Central memory CD8-positive, alpha-beta T cell (primary cell): ENCODE results near the gene PRRT1.
"Not testable (repeated sequence)": the region's sequence is repeated elsewhere in the genome, so short reads cannot be mapped to it uniquely, and the experiment has no call there.

Source experiments
- ATAC-seq: fragments of 150-1000 bp; cut with Tn5 transposase; replicated peaks from 2 replicates; pipeline ENCODE4 v1.10.0; 2022; ENCODE audit warnings: mild to moderate bottlenecking, moderate FRiP score, moderate number of reproducible peaks; ENCODE audit not compliant: poor library complexity, severe bottlenecking; ENCODE audit errors: extremely low read depth
- DNase-seq, 2 donors: peaks; one replicate each; pipeline ENCODE4 v3.0.0; 2021; ENCODE audit warnings: low spot score in 2 of 2
- H3K27ac Mint-ChIP-seq: one replicate; pipeline ENCODE4 v1.8.0; 2022; ENCODE audit warnings: low read depth, mild to moderate bottlenecking, moderate library complexity, mixed read lengths
- H3K27me3 Mint-ChIP-seq: one replicate; pipeline ENCODE4 v1.8.0; 2022; ENCODE audit warnings: mixed read lengths
- H3K36me3 Mint-ChIP-seq: one replicate; pipeline ENCODE4 v1.8.0; 2022; ENCODE audit warnings: mild to moderate bottlenecking, moderate library complexity, mixed read lengths; ENCODE audit not compliant: insufficient read depth
- H3K4me1 Mint-ChIP-seq: one replicate; pipeline ENCODE4 v1.8.0; 2022; ENCODE audit warnings: mixed read lengths
- H3K4me3 Mint-ChIP-seq: one replicate; pipeline ENCODE4 v1.8.0; 2022; ENCODE audit warnings: mild to moderate bottlenecking, moderate library complexity, mixed read lengths
- H3K9me3 Mint-ChIP-seq: one replicate; pipeline ENCODE4 v1.8.0; 2022; ENCODE audit warnings: mixed read lengths

PRRT1 gene

GRCh38 chr6:32191696-32192607 is 40.2 kb upstream of the PRRT1 start:
- DNase-seq (no peak), ATAC-seq (no peak)
- peaks cover 47% of the 10 kb centered on the region for H3K36me3 Mint-ChIP-seq
- peak overlapping the region; percentile 98 for H3K27ac Mint-ChIP-seq
- H3K9me3 Mint-ChIP-seq = no peaks in the 10 kb centered on the region
- H3K4me1 Mint-ChIP-seq = peaks cover 81% of the 10 kb centered on the region
- peak overlapping the region; percentile 98 for H3K4me3 Mint-ChIP-seq
- no peaks in the 10 kb centered on the region for H3K27me3 Mint-ChIP-seq

GRCh38 chr6:32190911-32191677 is 39.4 kb upstream of the PRRT1 start:
- ATAC-seq = no peak
- no peaks in the 10 kb centered on the region for H3K9me3 Mint-ChIP-seq
- peaks cover 81% of the 10 kb centered on the region for H3K4me1 Mint-ChIP-seq
- peaks cover 50% of the 10 kb centered on the region for H3K36me3 Mint-ChIP-seq
- H3K27ac Mint-ChIP-seq = peak overlapping the region; percentile 98
- H3K27me3 Mint-ChIP-seq = no peaks in the 10 kb centered on the region
- no peak for DNase-seq
- peak overlapping the region; percentile 98 for H3K4me3 Mint-ChIP-seq

- peak within 1 kb of the TSS; percentile 98 for H3K27ac Mint-ChIP-seq
- peak; percentile 40 for ATAC-seq
- no peaks in the 10 kb centered on the region for H3K9me3 Mint-ChIP-seq
- H3K36me3 Mint-ChIP-seq = peaks cover 51% of the 10 kb centered on the region
- peaks cover 81% of the 10 kb centered on the region for H3K4me1 Mint-ChIP-seq
- H3K4me3 Mint-ChIP-seq = peak within 1 kb of the TSS; percentile 98
- DNase-seq = peak in 1 of 2 donors; percentile 47
- no peaks in the 10 kb centered on the region for H3K27me3 Mint-ChIP-seq
Observed at GRCh38 chr6:32190054-32190851, 38.5 kb upstream of the PRRT1 start, which contains the start of gene PBX2. TSS of gene PBX2 (minus strand) at chr6:32190202. CDS start at chr6:32189915, 287 bp downstream.

GRCh38 chr6:32189742-32190053 is 38.0 kb upstream of the PRRT1 start:
- Mint-ChIP-seq H3K4me3 (peak overlapping the region; percentile 98), H3K36me3 (peaks cover 49% of the 10 kb centered on the region), H3K27ac (peak overlapping the region; percentile 98), H3K27me3 (no peaks in the 10 kb centered on the region), H3K9me3 (no peaks in the 10 kb centered on the region), H3K4me1 (peaks cover 76% of the 10 kb centered on the region)
- DNase-seq = no peak
- no peak for ATAC-seq

GRCh38 chr6:32189069-32189741 is 37.5 kb upstream of the PRRT1 start:
- DNase-seq (no peak), ATAC-seq (no peak)
- Mint-ChIP-seq H3K27ac (peak overlapping the region; percentile 98), H3K36me3 (peaks cover 49% of the 10 kb centered on the region), H3K4me3 (peak overlapping the region; percentile 98), H3K9me3 (no peaks in the 10 kb centered on the region), H3K27me3 (no peaks in the 10 kb centered on the region), H3K4me1 (peaks cover 71% of the 10 kb centered on the region)

- ATAC-seq (no peak), DNase-seq (no peak)
- Mint-ChIP-seq H3K36me3 (peaks cover 49% of the 10 kb centered on the region), H3K4me3 (peak overlapping the region; percentile 98), H3K27ac (peak overlapping the region; percentile 98), H3K4me1 (peaks cover 64% of the 10 kb centered on the region), H3K27me3 (no peaks in the 10 kb centered on the region), H3K9me3 (no peaks in the 10 kb centered on the region)
Observed at GRCh38 chr6:32188381-32189068, 36.8 kb upstream of the PRRT1 start.

GRCh38 chr6:32187725-32188380 is 36.1 kb upstream of the PRRT1 start:
- ATAC-seq, DNase-seq, H3K27me3 Mint-ChIP-seq, H3K9me3 Mint-ChIP-seq: not testable (repeated sequence)
- Mint-ChIP-seq H3K4me1 (peaks cover 57% of the 10 kb centered on the region), H3K4me3 (peak overlapping the region; percentile 98), H3K36me3 (peaks cover 48% of the 10 kb centered on the region), H3K27ac (peak overlapping the region; percentile 98)

DNA sequence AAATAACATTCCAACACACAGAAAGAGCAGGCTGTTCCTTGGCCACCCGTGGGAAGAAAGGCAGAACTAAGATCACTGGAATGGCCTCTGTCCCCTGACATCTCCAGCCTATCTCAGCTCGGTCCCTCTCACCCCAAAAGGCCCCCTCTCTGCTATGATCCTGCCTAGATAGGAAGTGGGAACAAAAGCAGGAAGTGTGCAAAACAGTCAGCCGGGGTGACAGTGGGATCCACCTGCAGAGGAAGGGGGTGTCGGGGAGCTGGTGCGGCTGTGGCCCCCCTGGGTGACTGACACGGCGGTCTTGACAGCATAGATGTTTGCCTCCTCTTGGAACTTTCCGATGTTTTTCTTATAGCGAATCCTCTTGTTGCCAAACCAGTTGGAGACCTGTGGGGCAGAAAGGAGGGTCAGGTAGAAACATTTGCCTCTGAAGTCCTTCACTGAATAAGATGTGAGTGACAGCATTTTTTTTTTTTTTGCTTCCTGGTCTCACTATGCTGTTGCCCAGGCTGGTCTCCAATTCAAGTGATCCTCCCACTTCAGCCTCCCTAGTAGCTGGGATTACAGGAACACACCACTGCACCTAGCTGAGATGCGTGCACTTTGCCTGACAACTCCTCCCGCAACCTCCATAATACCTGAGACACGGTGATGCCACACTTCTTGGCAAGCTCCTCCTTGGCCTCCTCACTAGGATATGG is 35.4 kb upstream of the PRRT1 start:
- no peak for ATAC-seq
- H3K4me1 Mint-ChIP-seq = peaks cover 50% of the 10 kb centered on the region
- DNase-seq = no peak
- no peaks in the 10 kb centered on the region for H3K9me3 Mint-ChIP-seq
- peak overlapping the region; percentile 98 for H3K4me3 Mint-ChIP-seq
- H3K27me3 Mint-ChIP-seq = no peaks in the 10 kb centered on the region
- peak overlapping the region; percentile 98 for H3K27ac Mint-ChIP-seq
- H3K36me3 Mint-ChIP-seq = peaks cover 44% of the 10 kb centered on the region

DNA sequence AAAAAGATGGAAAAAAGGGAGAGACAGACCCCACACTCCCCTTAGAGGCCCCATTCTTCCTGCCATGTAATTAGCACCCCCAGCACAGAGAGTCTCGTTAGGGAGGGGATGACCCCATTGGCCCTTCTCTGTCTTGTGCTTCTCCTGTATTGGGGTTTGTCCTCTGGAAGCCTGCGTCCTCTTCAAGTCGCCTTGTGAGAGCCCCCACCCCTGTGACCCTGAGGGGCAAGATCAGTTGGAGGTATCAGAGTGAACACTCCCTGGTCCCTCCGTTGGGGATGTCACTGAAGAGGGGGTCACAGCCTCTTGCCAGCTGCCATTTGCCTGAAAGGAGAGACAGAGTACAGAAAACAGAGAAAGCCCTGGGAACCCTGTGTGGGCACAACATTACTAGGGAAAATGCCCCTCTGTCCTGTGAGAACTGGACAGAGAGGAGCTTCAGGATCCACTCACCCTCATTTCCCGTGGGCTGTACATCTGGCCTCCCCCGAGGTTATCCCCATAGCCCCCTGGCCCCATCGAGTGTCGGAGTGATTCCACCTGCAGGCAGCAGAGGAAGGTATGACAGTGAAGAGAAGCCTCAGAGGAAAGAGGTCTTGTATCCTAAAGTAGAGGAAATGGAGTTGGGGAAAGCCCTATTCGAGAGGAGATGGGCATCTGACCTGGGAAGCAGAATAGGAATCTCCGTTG is 34.6 kb upstream of the PRRT1 start:
- H3K27ac Mint-ChIP-seq = peak overlapping the region; percentile 76
- H3K4me1 Mint-ChIP-seq = peaks cover 46% of the 10 kb centered on the region
- peak overlapping the region; percentile 98 for H3K4me3 Mint-ChIP-seq

GRCh38 chr6:32185681-32186131 is 34.0 kb upstream of the PRRT1 start:
- Mint-ChIP-seq H3K36me3 (peaks cover 44% of the 10 kb centered on the region), H3K4me3 (peak overlapping the region; percentile 98), H3K4me1 (peaks cover 45% of the 10 kb centered on the region), H3K27ac (peak overlapping the region; percentile 76)
- H3K27me3 Mint-ChIP-seq, H3K9me3 Mint-ChIP-seq, DNase-seq: not testable (repeated sequence)
- peak; percentile 65 for ATAC-seq

More for the DNA sequence above, 34.6 kb upstream of the PRRT1 start:
- ATAC-seq, H3K9me3 Mint-ChIP-seq, DNase-seq, H3K27me3 Mint-ChIP-seq: not testable (repeated sequence)
- peaks cover 41% of the 10 kb centered on the region for H3K36me3 Mint-ChIP-seq
